Measurements from ENCODE around the gene CD81.

The CD81 gene

DNA sequence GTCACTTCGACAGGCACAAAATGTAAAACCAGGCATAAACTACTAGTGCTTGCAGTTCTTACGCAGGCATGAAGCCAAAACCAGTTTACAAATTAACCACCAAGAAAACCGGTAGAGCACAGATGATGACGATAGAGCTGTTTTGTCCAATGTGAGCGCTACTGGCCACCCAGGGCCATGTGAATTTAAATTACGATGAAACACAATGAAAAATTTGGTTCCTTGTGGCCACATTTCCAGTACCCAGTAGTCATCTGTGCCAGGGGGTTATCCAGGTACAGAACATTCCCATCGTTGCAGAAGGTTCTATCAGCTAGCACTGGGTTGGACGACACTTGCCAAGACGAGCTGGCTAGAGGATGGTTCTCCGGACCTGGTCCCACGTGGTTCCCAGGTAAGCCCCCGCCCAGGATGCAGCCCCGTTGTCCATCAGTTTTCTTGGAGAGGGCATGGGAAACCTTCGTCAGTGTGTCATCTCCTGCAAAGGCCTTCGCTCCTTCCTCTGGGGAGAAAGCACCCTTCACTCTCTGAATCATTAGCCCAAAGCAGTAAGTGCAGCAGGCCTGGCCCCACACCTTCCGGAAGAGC lies 1.1 kb upstream of the CD81 start:
- ChIA-PET POLR2A (no interaction called here), CTCF (interaction anchor here (1.1 to 4.0 kb wide), 4 partner anchors 11 to 155 kb away, joined by 3 to 18 read pairs (median 4); partner anchors contain the start of gene TSSC4)
- TF ChIP-seq, protein P1, sequence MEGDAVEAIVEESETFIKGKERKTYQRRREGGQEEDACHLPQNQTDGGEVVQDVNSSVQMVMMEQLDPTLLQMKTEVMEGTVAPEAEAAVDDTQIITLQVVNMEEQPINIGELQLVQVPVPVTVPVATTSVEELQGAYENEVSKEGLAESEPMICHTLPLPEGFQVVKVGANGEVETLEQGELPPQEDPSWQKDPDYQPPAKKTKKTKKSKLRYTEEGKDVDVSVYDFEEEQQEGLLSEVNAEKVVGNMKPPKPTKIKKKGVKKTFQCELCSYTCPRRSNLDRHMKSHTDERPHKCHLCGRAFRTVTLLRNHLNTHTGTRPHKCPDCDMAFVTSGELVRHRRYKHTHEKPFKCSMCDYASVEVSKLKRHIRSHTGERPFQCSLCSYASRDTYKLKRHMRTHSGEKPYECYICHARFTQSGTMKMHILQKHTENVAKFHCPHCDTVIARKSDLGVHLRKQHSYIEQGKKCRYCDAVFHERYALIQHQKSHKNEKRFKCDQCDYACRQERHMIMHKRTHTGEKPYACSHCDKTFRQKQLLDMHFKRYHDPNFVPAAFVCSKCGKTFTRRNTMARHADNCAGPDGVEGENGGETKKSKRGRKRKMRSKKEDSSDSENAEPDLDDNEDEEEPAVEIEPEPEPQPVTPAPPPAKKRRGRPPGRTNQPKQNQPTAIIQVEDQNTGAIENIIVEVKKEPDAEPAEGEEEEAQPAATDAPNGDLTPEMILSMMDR (IDR thresholded peaks at IDR 0.05; ENCODE audit: control extremely low read depth, extremely low read depth, low read depth, missing control alignments): no peak
- no peak for DNase-seq (ENCODE audit: extremely low spot score)

DNA sequence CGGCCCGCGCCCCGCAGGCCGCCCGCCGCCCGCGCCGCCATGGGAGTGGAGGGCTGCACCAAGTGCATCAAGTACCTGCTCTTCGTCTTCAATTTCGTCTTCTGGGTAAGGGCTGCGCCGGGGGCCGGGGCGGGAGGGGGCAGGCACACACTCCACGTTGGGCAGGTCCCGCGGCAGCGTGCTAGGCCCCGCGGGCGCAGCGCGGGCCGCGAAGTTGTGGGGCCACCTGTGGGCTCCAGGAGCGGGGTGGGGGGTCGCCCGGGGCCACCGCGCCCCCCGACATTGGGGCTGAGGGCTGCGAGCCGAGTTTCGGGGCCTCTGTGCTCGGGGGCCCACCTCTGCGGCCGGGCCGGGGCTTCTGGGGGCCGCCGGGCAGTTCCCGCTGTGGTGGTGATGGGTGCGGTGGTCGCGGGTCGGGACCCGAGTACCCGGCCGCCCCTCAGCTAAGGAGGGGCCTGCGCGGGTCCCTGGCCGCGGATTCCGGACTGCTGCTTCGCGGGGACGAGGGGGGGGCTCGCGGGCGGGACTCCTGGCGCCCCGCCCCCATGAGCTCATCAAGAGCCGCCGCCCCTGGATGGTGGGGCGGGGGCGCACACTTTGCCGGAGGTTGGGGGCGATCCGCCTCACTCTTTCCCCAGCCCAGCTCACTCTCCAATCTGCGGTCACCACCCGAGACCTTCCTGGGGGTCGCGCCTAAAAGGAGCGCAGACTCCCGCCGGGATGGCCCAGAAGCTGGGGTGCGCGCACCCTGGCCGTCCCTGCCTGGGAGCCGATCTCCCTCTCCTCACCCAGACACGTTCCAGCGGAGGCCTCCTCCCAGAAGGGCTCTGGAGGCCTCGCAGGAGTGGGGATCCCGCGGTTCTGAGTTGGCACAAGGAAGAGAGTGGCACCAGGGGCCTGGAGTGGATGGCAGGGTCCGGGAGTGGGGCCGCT lies 667 bp downstream of the CD81 start:
- CTCF ChIA-PET: interaction anchor here (1.4 to 4.0 kb wide), 4 partner anchors 23 to 67 kb away, joined by 3 to 18 read pairs (median 6); partner anchors contain the start of gene TSSC4
- POLR2A ChIA-PET: interaction anchor here (0.6 to 1.8 kb wide), 12 partner anchors 9 to 668 kb away, joined by 3 to 28 read pairs (median 4); partner anchors contain the start of gene TSSC4

DNA sequence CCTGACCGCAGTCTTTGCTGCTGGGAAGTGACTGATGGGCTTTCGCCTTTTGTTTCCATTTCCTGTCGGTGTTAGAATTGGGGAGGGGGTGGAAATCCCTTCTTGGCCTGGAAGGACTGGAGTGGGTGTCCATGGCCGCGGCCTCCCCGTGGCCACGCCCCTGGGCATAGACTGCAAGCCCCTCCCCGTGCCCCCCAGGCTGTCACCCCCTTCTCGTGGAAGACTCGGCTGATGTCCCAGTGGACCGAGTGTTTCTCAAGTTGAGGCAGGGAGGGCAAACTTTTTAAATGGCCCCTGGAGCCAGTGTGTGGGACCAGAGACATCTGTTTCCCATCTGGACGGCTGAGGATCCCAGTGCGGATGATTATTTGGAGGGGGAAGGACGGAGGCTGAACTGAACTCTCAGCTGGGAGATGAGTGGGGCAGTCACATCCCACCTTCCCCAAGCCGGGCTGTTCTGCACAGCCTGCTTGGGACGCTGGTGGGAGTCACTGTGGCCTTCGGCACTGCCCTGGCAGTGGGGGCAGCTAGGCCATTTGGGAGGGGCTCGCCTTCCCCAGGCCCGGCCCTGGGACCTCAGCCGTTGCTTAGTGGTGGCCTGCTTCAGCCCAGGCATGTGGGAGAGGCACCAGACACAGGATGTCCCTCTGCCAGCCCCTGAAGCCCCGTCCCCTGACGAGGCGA lies 1.6 kb downstream of the CD81 start:
- DNase-seq (ENCODE audit: extremely low spot score): no peak
- CTCF ChIA-PET: interaction anchor here (1.4 to 1.8 kb wide), 3 partner anchors 22 to 68 kb away, joined by 3 to 9 read pairs (median 3); partner anchors contain the start of gene TSSC4
- POLR2A ChIA-PET: interaction anchor here (0.6 to 1.8 kb wide), 11 partner anchors 9 to 667 kb away, joined by 3 to 28 read pairs (median 4); partner anchors contain the start of gene TSSC4
- TF ChIP-seq, protein P1 (IDR thresholded peaks at IDR 0.05; ENCODE audit: control extremely low read depth, extremely low read depth, low read depth, missing control alignments): no peak

More for the DNA sequence above, 667 bp downstream of the CD81 start:
- TF ChIP-seq, protein P1 (IDR thresholded peaks at IDR 0.05; ENCODE audit: control extremely low read depth, extremely low read depth, low read depth, missing control alignments): no peak
- peak; percentile 81 for DNase-seq (ENCODE audit: extremely low spot score)

DNA sequence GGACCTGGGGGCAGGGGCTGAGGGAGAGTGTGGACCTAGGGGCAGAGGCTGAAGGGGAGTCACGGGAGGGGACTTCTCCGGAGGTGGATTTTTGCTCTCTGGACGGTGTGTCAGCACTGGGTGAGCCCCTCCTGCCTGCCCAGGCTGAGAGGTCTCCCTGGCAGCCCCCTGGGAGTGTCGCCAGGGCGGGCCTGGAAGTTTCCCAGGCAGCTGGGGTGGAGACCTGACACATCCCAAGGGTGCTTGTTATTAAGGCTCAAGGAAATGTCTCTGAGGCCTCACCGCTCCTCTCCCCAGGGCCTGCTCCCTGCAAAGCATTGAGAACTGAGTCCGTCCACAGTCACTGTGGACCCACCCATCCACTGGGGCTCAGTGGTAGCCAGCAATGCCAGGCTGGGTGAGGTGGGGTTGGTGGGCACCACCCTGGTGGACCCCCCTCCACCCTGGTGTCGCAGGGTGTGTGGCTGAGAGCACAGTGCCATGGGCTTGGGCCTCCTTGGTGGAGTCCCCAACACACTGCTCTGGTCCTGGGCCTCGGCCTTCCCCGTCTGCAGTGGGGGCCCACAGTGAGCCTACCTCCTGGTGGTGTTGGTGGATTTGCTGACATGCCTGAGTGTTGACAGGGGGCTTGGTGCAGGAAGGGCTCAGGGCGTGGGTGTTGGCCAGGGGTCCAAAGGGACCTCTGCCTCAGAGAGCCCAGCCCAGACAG lies 2.5 kb downstream of the CD81 start:
- ChIA-PET POLR2A (no interaction called here), CTCF (interaction anchor here (1.8 kb wide), 1 partner anchor 21 kb away, joined by 9 read pairs; the partner anchor contains the start of gene TSSC4)
- TF ChIP-seq, protein P1 (IDR thresholded peaks at IDR 0.05; ENCODE audit: control extremely low read depth, extremely low read depth, low read depth, missing control alignments): no peak
- no peak for DNase-seq (ENCODE audit: extremely low spot score)

DNA sequence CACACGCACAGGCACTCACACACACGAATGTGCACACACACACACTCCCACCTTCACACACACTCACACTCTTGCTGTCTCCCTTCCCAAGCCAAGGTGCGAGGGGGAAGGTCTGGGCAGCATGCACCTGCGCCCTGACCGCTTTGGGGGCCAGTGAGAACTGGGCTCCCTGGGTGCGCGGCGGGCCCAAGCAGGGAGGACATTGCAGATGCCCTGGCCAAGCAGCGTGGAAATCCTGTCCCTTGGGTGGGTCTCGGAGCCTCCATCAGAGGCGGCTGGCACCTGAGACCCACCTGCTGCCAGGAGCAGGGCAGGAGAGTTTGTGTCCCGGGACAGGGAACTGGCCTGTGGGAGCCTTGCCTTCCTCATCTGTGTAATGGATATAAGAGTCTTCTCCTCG lies 3.3 kb downstream of the CD81 start:
- ChIA-PET CTCF (interaction anchor here (1.2 kb wide), 1 partner anchor 153 kb away, joined by 3 read pairs; no protein-coding TSS in a partner anchor), POLR2A (no interaction called here)
- no peak for DNase-seq (ENCODE audit: extremely low spot score)
- TF ChIP-seq, protein P1 (IDR thresholded peaks at IDR 0.05; ENCODE audit: control extremely low read depth, extremely low read depth, low read depth, missing control alignments): no peak
